Tibial nerve (tissue), 4 donors: ENCODE measurements around the gene TGFA. TPM values are rescaled to one million over a fixed set of nuclear protein-coding genes. Genes with fewer than 3 reads are reported as not detected.

Source experiments
- DNase-seq, 2 donors: peaks; one replicate each; pipeline ENCODE4 v3.0.0-alpha.2; 2019; ENCODE audit warnings: low spot score in 2 of 2
- H3K27ac ChIP-seq, 4 donors: fragments of 200-600 bp; sonication (generic) in 3 of 4; one replicate each; pipeline ENCODE4 v1.5.1; 2017 to 2019; ENCODE audit warnings: mild to moderate bottlenecking in 1 of 4
- H3K27me3 ChIP-seq, 2 donors: fragments of 200-600 bp; sonication (generic) in 1 of 2; one replicate each; pipeline versions ENCODE4 v1.5.1 to v1.6.0; 2017 to 2019
- H3K36me3 ChIP-seq, 3 donors: fragments of 200-600 bp; sonication (generic); one replicate each; pipeline ENCODE4 v1.5.1; 2018 to 2019
- H3K4me1 ChIP-seq, 4 donors: fragments of 200-600 bp; sonication (generic) in 3 of 4; one replicate each; pipeline ENCODE4 v1.5.1; 2017 to 2019
- H3K4me3 ChIP-seq, 4 donors: fragments of 200-600 bp; sonication (generic) in 3 of 4; one replicate each; pipeline ENCODE4 v1.5.1; 2017 to 2019; ENCODE audit warnings: mild to moderate bottlenecking in 1 of 4, moderate library complexity in 1 of 4
- H3K9me3 ChIP-seq, 4 donors: fragments of 200-600 bp; sonication (generic) in 3 of 4; one replicate each; pipeline ENCODE4 v1.5.1; 2017 to 2019
- CTCF ChIP-seq, 5 experiments: fragments of 200-600 bp in 3 of 5; fragments of 450-650 bp in 2 of 5; sonication (generic) in 3 of 5; IDR thresholded peaks; one replicate each; pipeline ENCODE4 v1.5.1; 2016 to 2019; ENCODE audit warnings: antibody characterized with exemption in 5 of 5, mild to moderate bottlenecking in 3 of 5, moderate library complexity in 2 of 5
- EP300 ChIP-seq, 2 donors: sonication (generic); formaldehyde crosslinking; IDR thresholded peaks; one replicate each; pipeline ENCODE4 v1.6.1; 2017; ENCODE audit warnings: antibody characterized with exemption in 2 of 2, mild to moderate bottlenecking in 1 of 2
- POLR2A ChIP-seq, 2 donors: fragments of 450-650 bp; IDR thresholded peaks; one replicate each; pipeline ENCODE4 v1.6.1; 2017; ENCODE audit warnings: antibody characterized with exemption in 2 of 2, mild to moderate bottlenecking in 2 of 2, moderate library complexity in 2 of 2
- WGBS, 2 donors: methylation state at CpG; one replicate each; pipeline ENCODE4 v1.1.5; 2018; 5-methylcytosine and 5-hydroxymethylcytosine counted together
- total RNA-seq, 4 donors: library from RNA; depleted of rRNA; stranded (reverse); fragments of >200 nt; gene quantifications; one replicate each; pipeline ENCODE4 v1.1.0, GENCODE V29; 2016

TGFA gene
- total RNA-seq, 4 donors from 2014 or later, result 3.0 to 12.6 (median 9.6) TPM

- H3K27ac ChIP-seq, result no peak overlapping the region
- peaks cover 0 to 6% (median 0%) of the 10 kb centered on the region in 4 donors for H3K9me3 ChIP-seq
- H3K4me1 ChIP-seq, result no peaks in the 10 kb centered on the region
- H3K36me3 ChIP-seq, result no peaks in the 10 kb centered on the region
- H3K27me3 ChIP-seq, result no peaks in the 10 kb centered on the region
- H3K4me3 ChIP-seq, result no peak overlapping the region
- WGBS, 2 donors, result 63 to 68% methylated on average over 5 of the region's 5 CpGs
- TF ChIP-seq POLR2A (IDR thresholded peaks at IDR 0.05) (no peak), CTCF (IDR thresholded peaks at IDR 0.05) (no peak), EP300 (IDR thresholded peaks at IDR 0.05) (no peak)
- no peak for DNase-seq
These were observed 73.2 kb downstream of the TGFA start for GRCh38 chr2:70480468-70480867.

- H3K36me3 ChIP-seq, result no peaks in the 10 kb centered on the region
- peaks cover 0 to 6% (median 0%) of the 10 kb centered on the region in 4 donors for H3K9me3 ChIP-seq
- no peak for TF ChIP-seq POLR2A (IDR thresholded peaks at IDR 0.05)
- WGBS, 2 donors, result 44 to 45% methylated on average over 3 of the region's 3 CpGs
- no peak for DNase-seq
- no peak overlapping the region for H3K27ac ChIP-seq
- H3K4me3 ChIP-seq, result no peak overlapping the region
- no peaks in the 10 kb centered on the region for H3K27me3 ChIP-seq
- no peaks in the 10 kb centered on the region for H3K4me1 ChIP-seq
These were observed 73.8 kb downstream of the TGFA start for GRCh38 chr2:70479816-70480215.

- Histone ChIP-seq H3K9me3 (peaks cover 0 to 6% (median 0%) of the 10 kb centered on the region in 4 donors), H3K27ac (no peak overlapping the region), H3K4me1 (no peaks in the 10 kb centered on the region), H3K4me3 (no peak overlapping the region), H3K36me3 (no peaks in the 10 kb centered on the region), H3K27me3 (no peaks in the 10 kb centered on the region)
- DNase-seq, result no peak
- TF ChIP-seq CTCF (IDR thresholded peaks at IDR 0.05) (no peak), EP300 (IDR thresholded peaks at IDR 0.05) (no peak), POLR2A (IDR thresholded peaks at IDR 0.05) (no peak)
- 18 to 21% methylated on average over 1 of the region's 1 CpG for WGBS, 2 donors
These were observed 76.2 kb downstream of the TGFA start for GRCh38 chr2:70477441-70477844.

GRCh38 chr2:70475266-70475665, 78.4 kb downstream of the TGFA start:
- DNase-seq, result no peak
- Histone ChIP-seq H3K27me3 (no peaks in the 10 kb centered on the region), H3K27ac (no peak overlapping the region), H3K4me1 (no peaks in the 10 kb centered on the region), H3K9me3 (no peaks in the 10 kb centered on the region), H3K36me3 (no peaks in the 10 kb centered on the region), H3K4me3 (no peak overlapping the region)
- 87 to 89% methylated on average over 5 of the region's 5 CpGs for WGBS, 2 donors
- TF ChIP-seq CTCF (IDR thresholded peaks at IDR 0.05) (no peak), EP300 (IDR thresholded peaks at IDR 0.05) (no peak), POLR2A (IDR thresholded peaks at IDR 0.05) (no peak)

GRCh38 chr2:70474256-70474848, 79.3 kb downstream of the TGFA start:
- Histone ChIP-seq H3K27ac (no peak overlapping the region), H3K9me3 (no peaks in the 10 kb centered on the region), H3K27me3 (no peaks in the 10 kb centered on the region), H3K36me3 (no peaks in the 10 kb centered on the region), H3K4me1 (no peaks in the 10 kb centered on the region), H3K4me3 (no peak overlapping the region)
- no peak for DNase-seq
- TF ChIP-seq POLR2A (IDR thresholded peaks at IDR 0.05) (no peak), EP300 (IDR thresholded peaks at IDR 0.05) (no peak), CTCF (IDR thresholded peaks at IDR 0.05) (no peak)
- WGBS, 2 donors, result 33 to 48% methylated on average over 1 of the region's 1 CpG
